Ovary (tissue), 3 donors: ENCODE results near the gene SLC6A9.

Experiments used
- CTCF ChIP-seq, 3 donors: fragments of 450-650 bp in 2 of 3; fragments of 200-600 bp in 1 of 3; IDR thresholded peaks; one replicate each; pipeline versions ENCODE4 v1.5.1 to v1.8.0; 2016 to 2022; ENCODE audit warnings: antibody characterized with exemption in 3 of 3, mild to moderate bottlenecking in 1 of 3
- EP300 ChIP-seq: sonication (generic); formaldehyde crosslinking; IDR thresholded peaks from one replicate; pipeline ENCODE4 v1.6.1; 2017; ENCODE audit warnings: antibody characterized with exemption
- POLR2A ChIP-seq: fragments of 450-650 bp; IDR thresholded peaks from one replicate; pipeline ENCODE4 v1.6.1; 2017; ENCODE audit warnings: antibody characterized with exemption, mild to moderate bottlenecking, moderate library complexity
- donor health status: DM: no; HTN: no; CAD: no.

GRCh38 chr1:43987159-43987902 is 43.9 kb downstream of the SLC6A9 start:
- TF ChIP-seq CTCF (IDR thresholded peaks at IDR 0.05) (no peak), POLR2A (no peak), EP300 (no peak)
